ENCODE data around the gene ATF2. TPM values are rescaled to one million over a fixed set of nuclear protein-coding genes. Genes with fewer than 3 reads are reported as not detected.
A peak's percentile ranks its signal among the peaks of the same experiment; 100 is the strongest.

Gene ATF2
- total and polyA plus RNA-seq, 2 of the 13 experiments (the other 11 are each of a cell fraction or from before 2014, with no cell fraction given) = 91.6 to 95.1 TPM

DNA sequence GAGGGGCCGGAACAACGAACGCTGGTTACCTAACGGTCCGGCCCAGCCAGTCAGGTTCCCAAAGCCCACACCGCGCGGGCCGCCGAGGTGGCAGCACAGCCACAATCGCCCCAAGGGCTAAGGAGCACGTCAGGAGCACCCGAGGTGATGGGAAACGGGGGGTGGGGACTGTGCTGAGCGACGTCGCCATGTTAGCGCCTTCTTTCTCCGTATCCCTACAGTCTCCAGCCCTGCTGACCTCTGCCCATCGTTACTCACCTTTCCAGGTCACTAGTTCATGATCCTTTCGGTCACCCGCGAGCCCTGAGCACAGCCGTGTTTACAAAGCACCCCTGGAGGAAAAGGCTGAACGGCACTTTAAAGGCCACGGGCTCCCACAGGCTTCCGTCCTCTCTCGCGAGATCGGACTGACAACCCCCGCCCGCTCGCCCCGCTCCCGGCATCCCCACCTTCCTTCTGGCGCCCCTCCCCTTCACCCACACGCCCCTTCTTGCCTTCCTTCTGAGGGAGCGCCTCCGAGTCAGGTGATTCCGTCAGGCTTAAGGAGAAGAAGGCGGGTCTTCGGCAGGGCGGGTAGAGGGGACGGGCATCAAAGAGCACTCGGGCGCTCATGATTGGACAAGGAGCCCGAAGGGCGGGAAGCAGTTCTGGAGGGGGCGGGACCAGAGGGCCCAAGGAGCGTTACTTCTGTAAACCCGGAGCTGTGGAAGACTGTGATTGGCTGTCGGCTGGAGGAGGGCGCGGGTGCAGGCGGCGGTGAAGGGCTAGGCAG, at the start of gene ATF2 (continued):
- no peak for TF ChIP-seq ZNF839 (CRISPR knock-in tag; IDR thresholded peaks at IDR 0.05; ENCODE audit: borderline replicate concordance)
- 0 out of 2 replicates have a peak, but pooled peaks have one; percentile 42 for TF ChIP-seq ONECUT2 (CRISPR knock-in tag; IDR thresholded peaks at IDR 0.05)
- no peak for TF ChIP-seq RCOR2 (CRISPR knock-in tag; IDR thresholded peaks at IDR 0.05)
- no peak for TF ChIP-seq JARID2 (CRISPR knock-in tag; IDR thresholded peaks at IDR 0.05; ENCODE audit: insufficient replicate concordance)
- TF ChIP-seq MATR3 (CRISPR knock-in tag; IDR thresholded peaks at IDR 0.05) = no peak
- TF ChIP-seq FOXP4 (CRISPR knock-in tag; IDR thresholded peaks at IDR 0.05) = 0 out of 2 replicates have a peak, but pooled peaks have one; percentile 17
- peak; percentile 89 to 93 for TF ChIP-seq HMGXB4 (CRISPR knock-in tag; IDR thresholded peaks at IDR 0.05; ENCODE audit: borderline replicate concordance in 1 of 2, low read depth in 1 of 2)
- TF ChIP-seq ZBTB1 (CRISPR knock-in tag; IDR thresholded peaks at IDR 0.05; ENCODE audit: borderline replicate concordance) = no peak
- peak; percentile 94 for TF ChIP-seq ARNT2 (CRISPR knock-in tag; IDR thresholded peaks at IDR 0.05; ENCODE audit: low read depth)
- TF ChIP-seq CREB3 (CRISPR knock-in tag; IDR thresholded peaks at IDR 0.05) = peak; percentile 69; the same call in 1 of the 2 replicates
- peak; percentile 77; the same call in 1 of the 2 replicates for TF ChIP-seq ARHGAP35 (CRISPR knock-in tag; IDR thresholded peaks at IDR 0.05; ENCODE audit: borderline replicate concordance)
- no peak for TF ChIP-seq CBX2 (IDR thresholded peaks at IDR 0.05; ENCODE audit: low read depth, low read length)
- 0 out of 2 replicates have a peak, but pooled peaks have one; percentile 47 for TF ChIP-seq CBX2 (CRISPR knock-in tag; IDR thresholded peaks at IDR 0.05; ENCODE audit: low read depth)
- TF ChIP-seq, protein P1, sequence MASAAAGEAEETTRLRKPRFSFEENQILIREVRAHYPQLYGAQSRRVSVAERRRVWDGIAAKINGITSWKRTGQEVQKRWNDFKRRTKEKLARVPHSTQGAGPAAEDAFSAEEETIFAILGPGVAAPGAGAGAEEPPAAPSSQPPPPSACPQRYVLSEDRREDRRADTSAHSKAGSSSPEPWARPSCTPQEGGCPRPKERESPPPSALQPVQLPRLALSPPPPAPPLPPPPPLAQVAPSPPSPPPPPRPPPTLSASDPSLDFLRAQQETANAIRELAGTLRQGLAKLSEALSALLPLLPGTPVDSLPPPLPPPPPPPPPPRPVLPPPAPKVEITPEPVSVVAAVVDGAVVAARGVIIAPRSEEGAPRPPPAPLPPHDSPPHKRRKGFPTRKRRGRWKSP (CRISPR knock-in tag; IDR thresholded peaks at IDR 0.05) = peak; percentile 81; the same call in 1 of the 2 replicates
- TF ChIP-seq NFIC (IDR thresholded peaks at IDR 0.05; ENCODE audit: low read length) = no peak; the same call in 1 of the 2 replicates
- peak; percentile 86; the same call in 1 of the 2 replicates for TF ChIP-seq ZNF598 (CRISPR knock-in tag; IDR thresholded peaks at IDR 0.05; ENCODE audit: borderline replicate concordance)
- TF ChIP-seq ARNTL (CRISPR knock-in tag; IDR thresholded peaks at IDR 0.05) = peak; percentile 84
- TF ChIP-seq SP5 (CRISPR knock-in tag; IDR thresholded peaks at IDR 0.05; ENCODE audit: borderline replicate concordance, low read depth) = peak; percentile 84
- TF ChIP-seq YEATS2 (CRISPR knock-in tag; IDR thresholded peaks at IDR 0.05; ENCODE audit: borderline replicate concordance) = peak; percentile 95
- TF ChIP-seq AKAP8 (CRISPR knock-in tag; IDR thresholded peaks at IDR 0.05) = peak; percentile 84
- peak; percentile 98 for TF ChIP-seq YEATS4 (CRISPR knock-in tag; IDR thresholded peaks at IDR 0.05; ENCODE audit: borderline replicate concordance)
- TF ChIP-seq, protein P2, sequence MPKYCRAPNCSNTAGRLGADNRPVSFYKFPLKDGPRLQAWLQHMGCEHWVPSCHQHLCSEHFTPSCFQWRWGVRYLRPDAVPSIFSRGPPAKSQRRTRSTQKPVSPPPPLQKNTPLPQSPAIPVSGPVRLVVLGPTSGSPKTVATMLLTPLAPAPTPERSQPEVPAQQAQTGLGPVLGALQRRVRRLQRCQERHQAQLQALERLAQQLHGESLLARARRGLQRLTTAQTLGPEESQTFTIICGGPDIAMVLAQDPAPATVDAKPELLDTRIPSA (CRISPR knock-in tag; IDR thresholded peaks at IDR 0.05; ENCODE audit: borderline replicate concordance) = no peak; the same call in none of the 2 replicates

Data from HepG2 (cell line).